SH-SY5Y (cell line): ENCODE measurements around the gene CA10.

Experiments
- GATA2 ChIP-seq: IDR thresholded peaks from 2 replicates; pipeline ENCODE4 v1.6.1; 2011; ENCODE audit warnings: mild to moderate bottlenecking, low read depth, low read length
- GATA3 ChIP-seq: IDR thresholded peaks from 2 replicates; pipeline ENCODE4 v1.6.1; 2011; ENCODE audit warnings: low read depth, mild to moderate bottlenecking, low read length, moderate library complexity

- TF ChIP-seq GATA3 (no peak), GATA2 (no peak)
Measured at GRCh38 chr17:51643702-51644490, 514.6 kb downstream of the CA10 start.
